BE2C (cell line): ENCODE results near the gene CADM2.

Source experiments
- DNase-seq: peaks from one replicate; pipeline ENCODE4 v3.0.0-alpha.2; 2020
- H3K27me3 ChIP-seq: fragments of 250-450 bp; sonication (Bioruptor Pico); 2 replicates; pipeline ENCODE4 v1.5.1; 2020; ENCODE audit warnings: mild to moderate bottlenecking
- H3K36me3 ChIP-seq: fragments of 250-450 bp; sonication (Bioruptor Pico); 2 replicates; pipeline ENCODE4 v1.5.1; 2020; ENCODE audit warnings: mild to moderate bottlenecking
- H3K4me1 ChIP-seq: fragments of 250-450 bp; sonication (Bioruptor Pico); 2 replicates; pipeline ENCODE4 v1.5.1; 2020
- H3K4me3 ChIP-seq: 2 replicates; pipeline ENCODE4 v1.5.1; 2011; ENCODE audit warnings: low read depth, low read length
- H3K9me3 ChIP-seq: fragments of 250-450 bp; sonication (Bioruptor Pico); 2 replicates; pipeline ENCODE4 v1.5.1; 2020
- TF ChIP-seq, protein P1 (sequence below): IDR thresholded peaks from 2 replicates; pipeline ENCODE4 v1.5.1; 2012; ENCODE audit warnings: mild to moderate bottlenecking, low read depth, low read length

CADM2 gene

DNA sequence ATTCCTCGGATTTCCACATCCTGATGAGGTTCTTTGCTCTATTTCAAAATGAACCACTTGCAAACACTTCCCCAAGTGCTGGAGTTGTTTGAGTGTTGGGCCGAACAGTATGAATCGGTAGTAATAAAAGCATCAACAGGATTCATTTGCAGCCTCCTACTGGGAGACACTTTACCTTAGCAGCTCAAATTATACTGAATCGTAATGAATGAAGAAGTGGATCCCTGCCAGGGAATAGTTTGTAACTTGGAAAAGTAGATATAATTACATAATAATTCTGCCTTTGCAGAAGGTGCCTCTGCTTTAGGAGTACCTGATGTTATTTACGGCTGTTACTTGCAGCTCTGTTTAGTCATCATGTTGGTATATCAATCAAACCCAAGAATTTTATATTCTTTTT lies 669.1 kb downstream of the CADM2 start:
- no peaks in the 10 kb centered on the region for H3K27me3 ChIP-seq
- DNase-seq: no peak
- no peaks in the 10 kb centered on the region for H3K4me1 ChIP-seq
- H3K4me3 ChIP-seq: no peak overlapping the region
- no peaks in the 10 kb centered on the region for H3K36me3 ChIP-seq
- no peaks in the 10 kb centered on the region for H3K9me3 ChIP-seq
- TF ChIP-seq, protein P1, sequence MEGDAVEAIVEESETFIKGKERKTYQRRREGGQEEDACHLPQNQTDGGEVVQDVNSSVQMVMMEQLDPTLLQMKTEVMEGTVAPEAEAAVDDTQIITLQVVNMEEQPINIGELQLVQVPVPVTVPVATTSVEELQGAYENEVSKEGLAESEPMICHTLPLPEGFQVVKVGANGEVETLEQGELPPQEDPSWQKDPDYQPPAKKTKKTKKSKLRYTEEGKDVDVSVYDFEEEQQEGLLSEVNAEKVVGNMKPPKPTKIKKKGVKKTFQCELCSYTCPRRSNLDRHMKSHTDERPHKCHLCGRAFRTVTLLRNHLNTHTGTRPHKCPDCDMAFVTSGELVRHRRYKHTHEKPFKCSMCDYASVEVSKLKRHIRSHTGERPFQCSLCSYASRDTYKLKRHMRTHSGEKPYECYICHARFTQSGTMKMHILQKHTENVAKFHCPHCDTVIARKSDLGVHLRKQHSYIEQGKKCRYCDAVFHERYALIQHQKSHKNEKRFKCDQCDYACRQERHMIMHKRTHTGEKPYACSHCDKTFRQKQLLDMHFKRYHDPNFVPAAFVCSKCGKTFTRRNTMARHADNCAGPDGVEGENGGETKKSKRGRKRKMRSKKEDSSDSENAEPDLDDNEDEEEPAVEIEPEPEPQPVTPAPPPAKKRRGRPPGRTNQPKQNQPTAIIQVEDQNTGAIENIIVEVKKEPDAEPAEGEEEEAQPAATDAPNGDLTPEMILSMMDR: no peak

GRCh38 chr3:85631070-85631469 lies 672.3 kb downstream of the CADM2 start:
- TF ChIP-seq, protein P1: no peak
- DNase-seq: no peak
- H3K27me3 ChIP-seq: no peaks in the 10 kb centered on the region
- H3K4me3 ChIP-seq: no peak overlapping the region
- H3K4me1 ChIP-seq: no peaks in the 10 kb centered on the region
- no peaks in the 10 kb centered on the region for H3K36me3 ChIP-seq
- H3K9me3 ChIP-seq: no peaks in the 10 kb centered on the region

GRCh38 chr3:85632921-85633320 lies 674.1 kb downstream of the CADM2 start:
- no peaks in the 10 kb centered on the region for H3K4me1 ChIP-seq
- no peaks in the 10 kb centered on the region for H3K9me3 ChIP-seq
- H3K27me3 ChIP-seq: no peaks in the 10 kb centered on the region
- TF ChIP-seq, protein P1: no peak
- DNase-seq: no peak
- H3K4me3 ChIP-seq: no peak overlapping the region
- H3K36me3 ChIP-seq: no peaks in the 10 kb centered on the region

DNA sequence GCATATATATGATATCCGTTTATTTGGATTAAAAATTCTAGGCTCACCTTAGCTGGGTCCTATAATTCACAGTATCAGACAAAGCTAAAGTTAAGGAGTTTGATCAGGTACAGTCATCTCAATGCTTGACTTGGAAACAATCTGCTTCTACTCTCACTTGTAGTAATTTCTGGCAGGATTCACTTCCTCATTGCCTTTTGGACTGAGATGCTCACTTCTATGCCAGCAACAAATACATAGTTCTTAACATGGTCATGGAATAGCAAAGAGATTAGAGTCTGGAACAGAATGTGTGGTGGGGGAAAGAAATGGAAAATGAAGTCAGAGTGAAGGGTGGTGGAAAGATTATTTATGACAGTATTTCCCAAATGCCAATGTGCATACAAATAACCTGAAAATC lies 693.6 kb downstream of the CADM2 start:
- no peaks in the 10 kb centered on the region for H3K36me3 ChIP-seq
- TF ChIP-seq, protein P1: no peak

DNA sequence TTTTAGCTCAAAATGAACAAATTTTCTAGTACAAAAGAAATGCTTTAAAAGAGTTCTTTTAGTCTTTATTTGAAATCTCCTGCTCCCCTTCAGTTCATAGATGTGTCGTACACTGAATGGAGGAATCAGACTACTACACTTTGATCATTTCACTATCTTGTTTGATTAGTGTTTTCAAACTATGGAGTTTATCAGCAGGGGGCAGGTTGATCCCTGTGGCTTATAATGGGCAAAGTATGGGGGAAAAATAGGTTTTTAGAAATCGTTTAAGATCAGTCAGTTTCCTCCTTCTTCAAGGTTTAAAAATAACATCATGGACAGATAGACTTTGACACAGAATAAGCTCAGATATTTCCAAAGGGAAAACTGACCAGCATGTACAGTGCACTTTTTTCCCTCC lies 701.7 kb downstream of the CADM2 start:
- Histone ChIP-seq H3K36me3 (no peaks in the 10 kb centered on the region), H3K27me3 (no peaks in the 10 kb centered on the region), H3K4me3 (no peak overlapping the region), H3K4me1 (no peaks in the 10 kb centered on the region), H3K9me3 (no peaks in the 10 kb centered on the region)
- TF ChIP-seq, protein P1: no peak
- no peak for DNase-seq

More for the DNA sequence above, 693.6 kb downstream of the CADM2 start:
- H3K9me3 ChIP-seq: no peaks in the 10 kb centered on the region
- no peak overlapping the region for H3K4me3 ChIP-seq
- no peaks in the 10 kb centered on the region for H3K27me3 ChIP-seq
- no peak for DNase-seq
- no peaks in the 10 kb centered on the region for H3K4me1 ChIP-seq

- Histone ChIP-seq H3K36me3 (no peaks in the 10 kb centered on the region), H3K9me3 (no peaks in the 10 kb centered on the region), H3K4me3 (no peak overlapping the region), H3K4me1 (no peaks in the 10 kb centered on the region), H3K27me3 (no peaks in the 10 kb centered on the region)
- DNase-seq: no peak
- TF ChIP-seq, protein P1: no peak
Observed at GRCh38 chr3:85662462-85662861, 703.7 kb downstream of the CADM2 start.
